ENCODE measurements around the gene RAB19. TPM values are rescaled to one million over a fixed set of nuclear protein-coding genes. Genes with fewer than 3 reads are reported as not detected.

The RAB19 gene
- total and polyA plus RNA-seq, 3 donors from 2014 or later = 0.59 TPM; not detected in 2

GRCh38 chr7:140455743-140456142 lies 51.9 kb downstream of the RAB19 start:
- Histone ChIP-seq H3K36me3 (ENCODE audit: low read depth, missing control alignments) (no peaks in the 10 kb centered on the region), H3K4me3 (no peak overlapping the region), H3K27ac (no peak overlapping the region), H3K4me1 (no peaks in the 10 kb centered on the region), H3K9me3 (no peaks in the 10 kb centered on the region), H3K27me3 (no peaks in the 10 kb centered on the region)
- no peak for DNase-seq
- 75 to 84% methylated on average over 4 of the region's 4 CpGs for WGBS, 2 donors
- intact Hi-C loops (cut with DNase I; ENCODE audit: low total_unique reads) = no loop called here
- no peak for TF ChIP-seq POLR2A (IDR thresholded peaks at IDR 0.05)
- TF ChIP-seq CTCF (IDR thresholded peaks at IDR 0.05) = no peak

GRCh38 chr7:140456551-140457051 lies 52.7 kb downstream of the RAB19 start:
- H3K4me3 ChIP-seq = no peak overlapping the region
- H3K27ac ChIP-seq = no peak overlapping the region
- DNase-seq = no peak
- no peaks in the 10 kb centered on the region for H3K27me3 ChIP-seq
- no peaks in the 10 kb centered on the region for H3K4me1 ChIP-seq
- intact Hi-C loops (cut with DNase I; ENCODE audit: low total_unique reads) = no loop called here
- WGBS, 2 donors = 91 to 92% methylated on average over 9 of the region's 9 CpGs
- TF ChIP-seq CTCF (IDR thresholded peaks at IDR 0.05) (no peak), POLR2A (IDR thresholded peaks at IDR 0.05) (no peak)
- H3K36me3 ChIP-seq (ENCODE audit: low read depth, missing control alignments) = no peaks in the 10 kb centered on the region
- no peaks in the 10 kb centered on the region for H3K9me3 ChIP-seq

- Histone ChIP-seq H3K4me1 (no peaks in the 10 kb centered on the region), H3K27me3 (no peaks in the 10 kb centered on the region), H3K9me3 (no peaks in the 10 kb centered on the region), H3K36me3 (ENCODE audit: low read depth, missing control alignments) (no peaks in the 10 kb centered on the region), H3K27ac (no peak overlapping the region), H3K4me3 (no peak overlapping the region)
- TF ChIP-seq POLR2A (IDR thresholded peaks at IDR 0.05) (no peak), CTCF (IDR thresholded peaks at IDR 0.05) (no peak)
- 91 to 93% methylated on average over 3 of the region's 3 CpGs for WGBS, 2 donors
- no peak for DNase-seq
- intact Hi-C loops (cut with DNase I; ENCODE audit: low total_unique reads) = no loop called here
These were observed 54.3 kb downstream of the RAB19 start for GRCh38 chr7:140458201-140458600.

- Histone ChIP-seq H3K27ac (no peak overlapping the region), H3K4me3 (no peak overlapping the region), H3K36me3 (ENCODE audit: low read depth, missing control alignments) (no peaks in the 10 kb centered on the region), H3K27me3 (no peaks in the 10 kb centered on the region), H3K4me1 (no peaks in the 10 kb centered on the region), H3K9me3 (no peaks in the 10 kb centered on the region)
- DNase-seq = no peak
- intact Hi-C loops (cut with DNase I; ENCODE audit: low total_unique reads) = no loop called here
- TF ChIP-seq POLR2A (IDR thresholded peaks at IDR 0.05) (no peak), CTCF (IDR thresholded peaks at IDR 0.05) (no peak)
- WGBS, 2 donors = 69 to 78% methylated on average over 8 of the region's 8 CpGs
These were observed 55.1 kb downstream of the RAB19 start for GRCh38 chr7:140458916-140459315.

GRCh38 chr7:140463111-140463510 lies 59.3 kb downstream of the RAB19 start:
- intact Hi-C loops (cut with DNase I; ENCODE audit: low total_unique reads) = no loop called here
- no peaks in the 10 kb centered on the region for H3K27me3 ChIP-seq
- H3K9me3 ChIP-seq = no peaks in the 10 kb centered on the region
- H3K4me1 ChIP-seq = no peaks in the 10 kb centered on the region
- no peak for TF ChIP-seq CTCF (IDR thresholded peaks at IDR 0.05)
- TF ChIP-seq POLR2A (IDR thresholded peaks at IDR 0.05) = no peak
- no peak overlapping the region for H3K4me3 ChIP-seq
- H3K27ac ChIP-seq = no peak overlapping the region
- WGBS, 2 donors = 89 to 96% methylated on average over 2 of the region's 2 CpGs
- DNase-seq = no peak
- H3K36me3 ChIP-seq (ENCODE audit: low read depth, missing control alignments) = no peaks in the 10 kb centered on the region

Measured in testis (tissue), 3 donors.